ENCODE measurements around the gene LIN7B. TPM values are rescaled to one million over a fixed set of nuclear protein-coding genes. Genes with fewer than 3 reads are reported as not detected.
A peak's percentile ranks its signal among the peaks of the same experiment; 100 is the strongest.

Gene LIN7B
- total RNA-seq, 1 experiment from 2014 or later = 15.9 TPM

DNA sequence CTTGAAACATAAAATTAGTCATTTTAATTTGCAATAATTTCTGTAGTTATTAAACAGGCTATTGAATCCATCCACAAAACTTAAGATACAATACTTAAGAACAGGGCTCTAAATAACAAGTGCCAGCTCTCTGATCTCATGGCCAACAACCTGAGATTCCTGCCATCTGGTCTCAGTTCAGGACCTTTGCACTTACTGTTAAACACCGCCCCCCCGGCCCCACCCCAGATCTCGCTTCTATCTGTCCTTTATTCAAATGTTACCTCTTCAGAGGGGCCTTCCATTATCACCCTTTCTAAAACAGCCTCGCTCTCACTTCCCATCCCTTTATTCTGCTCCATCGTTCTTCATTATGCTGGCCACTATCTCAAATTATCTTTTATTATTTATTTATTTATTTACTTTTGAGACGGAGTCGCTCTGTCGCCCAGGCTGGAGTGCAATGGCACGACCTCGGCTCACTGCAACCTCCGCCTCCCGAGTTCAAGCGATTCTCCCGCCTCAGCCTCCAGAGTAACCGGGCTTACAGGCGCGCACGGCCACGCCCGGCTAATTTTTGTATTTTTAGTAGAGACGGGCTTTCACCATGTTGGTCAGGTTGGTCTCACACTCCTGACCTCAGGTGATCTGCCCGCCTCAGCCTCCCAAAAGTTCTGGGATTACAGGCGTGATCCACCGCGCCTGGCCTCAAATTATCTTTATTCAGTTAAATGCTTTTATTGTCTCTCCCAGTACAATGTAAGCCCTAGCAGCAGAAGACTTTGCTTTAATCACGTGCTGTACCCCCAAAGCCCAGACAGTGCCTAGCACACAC, 29.8 kb upstream of the LIN7B start:
- peak overlapping the region; percentile 81 for H3K4me3 ChIP-seq
- H3K9me3 ChIP-seq (replicated peaks) = no peaks in the 10 kb centered on the region
- H3K27me3 ChIP-seq (replicated peaks) = no peaks in the 10 kb centered on the region
- DNase-seq (ENCODE audit: low read depth in 1 of 2, low spot score in 2 of 2) = no peak
- H3K27ac ChIP-seq = peak overlapping the region; percentile 11; the same call in 1 of the 2 replicates
- H3K36me3 ChIP-seq = peaks cover 39% of the 10 kb centered on the region
- H3K4me1 ChIP-seq (replicated peaks) = peaks cover 15% of the 10 kb centered on the region

DNA sequence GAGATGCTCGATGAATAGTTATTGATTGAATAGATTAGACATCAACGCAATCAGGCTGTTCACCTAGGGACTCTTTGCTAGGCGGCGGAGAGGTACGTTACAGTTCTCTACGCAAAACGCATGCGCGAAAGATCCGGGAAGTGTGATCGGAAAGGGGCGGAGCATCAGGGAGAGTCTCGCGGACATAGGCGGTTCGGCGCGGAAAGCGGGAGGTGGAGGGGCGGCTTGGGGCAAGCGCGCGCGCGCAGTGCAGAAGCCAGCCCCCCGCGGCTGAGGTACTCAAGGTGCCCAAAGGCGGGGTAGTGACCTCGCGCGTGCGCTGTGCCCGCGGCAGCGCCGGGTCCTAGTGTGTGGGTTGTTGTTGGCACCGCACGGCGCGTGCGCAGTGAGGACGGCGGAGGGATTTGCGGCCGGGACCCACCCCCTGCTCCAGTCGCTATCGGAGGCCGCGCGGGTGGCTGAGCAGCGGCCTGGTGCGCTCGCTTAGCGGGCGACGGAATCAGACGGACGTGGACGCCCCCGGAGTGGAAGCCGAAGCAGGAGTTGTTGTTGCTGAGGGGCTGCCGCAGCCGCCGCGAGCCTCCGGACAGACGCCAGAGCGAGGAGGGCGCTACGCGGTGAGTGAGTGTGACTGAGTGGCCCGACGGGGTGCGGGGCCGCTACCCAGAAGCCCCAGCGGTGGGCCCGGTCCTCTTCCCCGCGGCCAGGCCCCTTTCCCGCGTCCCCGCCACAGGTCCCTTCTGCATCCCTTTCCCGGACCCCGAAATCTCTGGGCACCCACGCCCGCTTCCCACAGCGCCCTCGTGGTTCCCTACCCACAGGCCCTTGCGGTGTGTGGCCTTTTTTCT, 28.9 kb upstream of the LIN7B start, which contains the start of gene SNRNP70:
TSS of gene SNRNP70 (plus strand) at position 432 of the 848 bp plus-strand sequence. CDS start 964 bp downstream, outside the sequence.
- DNase-seq (ENCODE audit: low read depth in 1 of 2, low spot score in 2 of 2) = peak; percentile 99 to 100
- H3K27ac ChIP-seq = peak within 1 kb of the TSS; percentile 53
- peaks cover 45% of the 10 kb centered on the region for H3K36me3 ChIP-seq
- no peaks in the 10 kb centered on the region for H3K27me3 ChIP-seq (replicated peaks)
- no peaks in the 10 kb centered on the region for H3K9me3 ChIP-seq (replicated peaks)
- H3K4me1 ChIP-seq (replicated peaks) = peaks cover 15% of the 10 kb centered on the region
- H3K4me3 ChIP-seq = peak within 1 kb of the TSS; percentile 81

DNA sequence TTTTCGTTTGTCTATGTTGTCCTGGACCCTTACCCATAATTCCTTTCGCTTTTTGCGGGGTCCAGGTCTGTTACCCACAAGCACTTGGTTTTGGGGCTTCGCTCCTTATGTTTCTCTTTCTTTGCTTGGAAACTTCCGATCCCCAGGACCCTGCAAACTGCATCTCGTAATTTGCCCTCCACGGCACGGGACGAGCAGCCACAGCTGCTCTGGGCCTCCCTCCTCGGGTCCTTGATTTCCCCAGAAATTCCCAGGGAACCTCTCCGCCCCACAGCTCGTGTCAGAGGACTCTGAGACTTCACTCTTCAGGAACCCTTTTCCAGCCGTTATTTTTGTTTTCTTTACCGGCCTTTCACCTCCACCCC, 28.3 kb upstream of the LIN7B start:
- Histone ChIP-seq H3K4me3 (peak overlapping the region; percentile 81), H3K36me3 (peaks cover 51% of the 10 kb centered on the region), H3K4me1 (replicated peaks) (peaks cover 15% of the 10 kb centered on the region), H3K27ac (peak overlapping the region; percentile 53), H3K27me3 (replicated peaks) (no peaks in the 10 kb centered on the region), H3K9me3 (replicated peaks) (no peaks in the 10 kb centered on the region)
- no peak for DNase-seq (ENCODE audit: low read depth in 1 of 2, low spot score in 2 of 2)

DNA sequence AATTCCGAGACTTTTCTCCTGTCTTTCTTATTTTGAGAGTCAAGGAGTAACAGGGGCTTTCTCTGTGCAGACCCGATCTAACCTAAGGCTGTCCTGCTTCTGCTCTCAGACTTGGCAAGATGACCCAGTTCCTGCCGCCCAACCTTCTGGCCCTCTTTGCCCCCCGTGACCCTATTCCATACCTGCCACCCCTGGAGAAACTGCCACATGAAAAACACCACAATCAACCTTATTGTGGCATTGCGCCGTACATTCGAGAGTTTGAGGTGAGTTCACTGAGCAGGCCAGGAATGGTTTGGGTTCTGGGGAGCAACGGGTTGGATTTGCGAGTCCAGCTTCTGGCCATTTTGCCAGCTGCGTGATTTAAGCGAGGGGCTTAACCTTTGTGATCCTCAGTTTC, 27.9 kb upstream of the LIN7B start:
- no peak overlapping the region; the same call in 1 of the 2 replicates for H3K27ac ChIP-seq
- H3K4me3 ChIP-seq = peak overlapping the region; percentile 81
- no peaks in the 10 kb centered on the region for H3K27me3 ChIP-seq (replicated peaks)
- H3K36me3 ChIP-seq = peaks cover 56% of the 10 kb centered on the region
- no peaks in the 10 kb centered on the region for H3K9me3 ChIP-seq (replicated peaks)
- no peak for DNase-seq (ENCODE audit: low read depth in 1 of 2, low spot score in 2 of 2)
- H3K4me1 ChIP-seq (replicated peaks) = peaks cover 15% of the 10 kb centered on the region

DNA sequence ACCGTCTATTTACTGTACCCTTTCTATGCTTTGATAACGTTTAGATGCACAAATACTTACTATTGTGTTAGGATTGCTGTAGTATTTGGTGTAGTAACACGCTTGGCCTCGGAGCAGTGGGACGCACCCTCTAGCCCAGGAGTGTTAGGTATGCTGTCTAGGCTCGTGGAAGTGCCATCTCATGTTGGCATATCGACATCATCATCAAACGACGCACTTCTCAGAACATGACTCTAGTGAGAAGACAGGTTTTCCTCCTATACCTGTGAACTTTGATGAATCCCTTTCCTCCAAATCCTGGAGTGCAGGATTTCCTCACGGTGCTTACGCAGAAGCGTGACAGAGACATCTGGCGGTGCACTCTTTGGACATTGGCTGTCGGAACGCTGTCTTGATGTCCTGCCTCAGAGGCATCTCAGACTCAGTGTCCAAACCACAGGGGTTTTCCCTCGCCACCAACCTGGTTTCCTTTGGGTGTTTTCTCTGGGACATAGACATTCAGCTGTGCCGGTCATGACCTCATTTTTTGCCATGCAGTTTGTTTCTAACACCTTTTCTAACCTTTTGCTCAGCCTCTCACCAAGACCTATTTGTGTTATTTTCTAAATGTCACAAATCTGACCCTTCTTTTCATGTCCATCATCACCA, 22.7 kb upstream of the LIN7B start:
- H3K27me3 ChIP-seq (replicated peaks) = no peaks in the 10 kb centered on the region
- H3K27ac ChIP-seq = no peak overlapping the region
- DNase-seq (ENCODE audit: low read depth in 1 of 2, low spot score in 2 of 2) = no peak
- peaks cover 7% of the 10 kb centered on the region for H3K4me1 ChIP-seq (replicated peaks)
- no peaks in the 10 kb centered on the region for H3K9me3 ChIP-seq (replicated peaks)
- no peak overlapping the region for H3K4me3 ChIP-seq
- H3K36me3 ChIP-seq = peaks cover 94% of the 10 kb centered on the region

DNA sequence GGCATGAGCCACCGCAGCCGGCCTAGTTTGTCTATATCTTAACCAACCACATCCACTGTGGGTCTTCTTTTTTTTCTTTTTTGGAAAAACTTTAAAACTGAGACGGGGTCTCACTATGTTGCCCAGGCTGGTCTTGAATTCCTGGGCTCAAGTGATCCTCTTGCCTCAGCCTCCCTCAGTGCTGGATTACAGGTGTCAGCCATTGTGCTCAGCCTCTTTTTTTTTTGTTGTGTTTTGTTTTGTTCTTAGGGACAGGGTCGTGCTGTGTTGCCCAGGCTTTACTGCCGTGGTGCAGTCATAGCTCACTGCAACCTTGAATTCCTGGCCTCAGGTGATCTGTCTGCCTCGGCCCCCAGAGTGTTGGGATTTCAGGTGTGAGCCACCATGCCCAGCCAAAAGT, 21.5 kb upstream of the LIN7B start:
- no peak overlapping the region for H3K4me3 ChIP-seq
- H3K27me3 ChIP-seq (replicated peaks) = no peaks in the 10 kb centered on the region
- H3K27ac ChIP-seq = no peak overlapping the region
- no peak for DNase-seq (ENCODE audit: low read depth in 1 of 2, low spot score in 2 of 2)
- H3K36me3 ChIP-seq = peaks cover 94% of the 10 kb centered on the region
- no peaks in the 10 kb centered on the region for H3K4me1 ChIP-seq (replicated peaks)
- H3K9me3 ChIP-seq (replicated peaks) = no peaks in the 10 kb centered on the region

DNA sequence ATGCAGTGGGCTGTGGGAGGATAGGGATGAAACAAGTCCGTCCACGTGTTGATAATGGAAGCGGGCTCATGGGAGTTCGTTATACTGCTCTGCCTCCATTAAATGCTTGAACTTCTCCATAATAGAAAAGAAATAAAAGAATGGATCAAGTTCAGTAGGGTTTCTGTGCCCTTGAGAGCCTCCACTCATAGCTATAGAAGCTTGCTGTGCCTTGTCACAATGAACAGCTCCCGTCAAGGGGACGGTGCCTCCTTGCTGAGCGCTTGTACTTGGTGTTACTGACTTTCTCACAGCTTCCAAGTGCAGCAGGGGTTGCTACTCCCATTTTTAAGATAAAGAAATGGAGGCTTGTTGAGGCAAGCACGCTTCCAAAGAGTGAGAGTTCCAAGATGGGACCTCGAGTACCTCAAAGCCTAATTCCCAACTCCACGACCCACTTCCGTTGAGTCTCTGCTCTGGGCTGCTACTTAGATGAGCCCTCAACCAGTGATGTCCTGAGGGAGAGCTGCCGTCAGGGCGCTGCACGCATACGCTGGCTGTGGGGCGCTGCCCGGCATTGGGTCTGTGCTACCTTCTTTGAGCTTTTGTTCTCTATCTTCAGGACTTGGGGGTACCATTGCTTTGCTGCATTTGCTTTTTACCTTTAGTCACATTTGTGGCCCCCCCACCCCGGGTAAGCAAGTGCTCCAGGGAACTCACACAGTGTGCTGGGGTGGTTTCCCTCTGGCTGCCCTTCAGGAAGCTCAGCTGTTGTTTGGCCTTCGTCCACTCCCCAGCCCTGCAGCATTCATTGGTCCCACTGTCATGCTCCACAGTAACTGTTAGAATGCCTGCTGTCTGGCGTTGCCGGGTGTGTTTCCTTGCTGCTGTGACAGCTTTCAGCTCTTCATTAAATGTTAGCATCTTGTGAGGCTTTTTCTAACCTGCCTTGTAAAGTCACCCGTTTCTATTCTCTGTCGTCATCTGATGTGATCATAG, 19.4 kb upstream of the LIN7B start:
- DNase-seq (ENCODE audit: low read depth in 1 of 2, low spot score in 2 of 2) = no peak
- Histone ChIP-seq H3K9me3 (replicated peaks) (no peaks in the 10 kb centered on the region), H3K27ac (no peak overlapping the region), H3K4me3 (no peak overlapping the region), H3K4me1 (replicated peaks) (no peaks in the 10 kb centered on the region), H3K27me3 (replicated peaks) (no peaks in the 10 kb centered on the region), H3K36me3 (peaks cover 98% of the 10 kb centered on the region)

DNA sequence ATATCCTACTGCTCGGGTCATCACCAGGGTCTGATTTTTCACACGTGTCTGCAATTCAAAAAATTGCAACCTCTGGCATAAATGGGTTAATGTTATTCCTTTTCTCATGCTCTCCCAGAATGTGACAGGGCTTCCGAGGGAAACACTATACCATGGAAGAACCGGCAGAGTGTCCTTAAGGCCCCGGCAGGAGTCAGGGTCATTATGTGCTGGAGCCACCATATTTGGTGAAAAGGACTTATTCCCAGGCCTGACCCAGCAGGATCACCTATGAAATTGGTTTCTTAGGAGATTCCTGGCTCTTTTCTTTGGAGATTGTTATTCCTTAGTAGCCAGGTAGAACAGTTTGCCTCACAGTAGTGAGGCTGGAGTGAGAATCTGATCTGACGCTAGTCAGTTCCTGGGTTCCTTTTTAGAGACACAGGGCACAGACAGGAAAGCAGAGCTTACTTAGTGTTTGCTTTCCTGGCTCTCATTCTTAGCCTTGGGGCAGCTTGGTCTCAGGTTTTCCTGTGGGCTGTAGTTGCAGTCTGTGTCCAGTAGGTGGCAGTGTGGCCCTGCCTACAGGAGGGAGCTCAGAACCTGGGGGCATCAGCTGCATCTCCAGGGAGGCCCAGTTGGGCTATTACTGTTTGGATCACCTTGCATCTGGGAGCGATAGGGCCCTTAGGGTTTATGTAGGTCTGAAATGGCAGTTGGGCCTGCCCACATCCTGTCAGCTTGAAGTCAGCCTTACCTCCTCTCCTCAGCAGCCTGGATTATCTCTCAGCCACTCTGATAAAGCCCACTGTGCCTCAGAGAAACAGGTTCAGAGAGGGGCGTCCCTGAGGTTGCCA, 16.5 kb upstream of the LIN7B start:
- DNase-seq (ENCODE audit: low read depth in 1 of 2, low spot score in 2 of 2) = peak; percentile 75 to 76
- Histone ChIP-seq H3K27ac (no peak overlapping the region), H3K36me3 (peaks cover 91% of the 10 kb centered on the region)

DNA sequence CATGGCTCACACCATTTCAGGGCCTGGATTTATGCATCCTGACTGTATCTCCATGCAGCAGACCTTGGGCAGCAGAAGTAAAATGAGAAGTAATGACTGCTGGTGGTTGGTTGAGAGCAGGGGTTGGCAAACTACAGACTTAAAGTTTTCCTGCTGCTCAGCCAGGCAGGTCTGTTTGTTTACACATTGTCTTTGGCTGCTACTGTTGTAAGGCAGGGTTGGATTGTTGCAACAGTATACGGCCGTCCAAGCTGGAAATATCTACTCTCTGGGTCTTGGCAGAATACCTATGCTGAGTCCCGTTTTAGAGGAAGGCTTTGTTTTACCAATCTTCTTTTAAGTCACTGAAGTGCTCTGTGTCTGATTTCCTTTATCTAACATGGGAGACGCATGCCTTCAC, 15.4 kb upstream of the LIN7B start:
- no peaks in the 10 kb centered on the region for H3K27me3 ChIP-seq (replicated peaks)
- DNase-seq (ENCODE audit: low read depth in 1 of 2, low spot score in 2 of 2) = no peak
- H3K4me1 ChIP-seq (replicated peaks) = no peaks in the 10 kb centered on the region
- H3K27ac ChIP-seq = no peak overlapping the region
- H3K36me3 ChIP-seq = peaks cover 91% of the 10 kb centered on the region
- H3K4me3 ChIP-seq = no peak overlapping the region
- no peaks in the 10 kb centered on the region for H3K9me3 ChIP-seq (replicated peaks)

More for the DNA sequence above, 16.5 kb upstream of the LIN7B start:
- H3K9me3 ChIP-seq (replicated peaks) = no peaks in the 10 kb centered on the region
- no peak overlapping the region for H3K4me3 ChIP-seq
- no peaks in the 10 kb centered on the region for H3K4me1 ChIP-seq (replicated peaks)
- no peaks in the 10 kb centered on the region for H3K27me3 ChIP-seq (replicated peaks)

DNA sequence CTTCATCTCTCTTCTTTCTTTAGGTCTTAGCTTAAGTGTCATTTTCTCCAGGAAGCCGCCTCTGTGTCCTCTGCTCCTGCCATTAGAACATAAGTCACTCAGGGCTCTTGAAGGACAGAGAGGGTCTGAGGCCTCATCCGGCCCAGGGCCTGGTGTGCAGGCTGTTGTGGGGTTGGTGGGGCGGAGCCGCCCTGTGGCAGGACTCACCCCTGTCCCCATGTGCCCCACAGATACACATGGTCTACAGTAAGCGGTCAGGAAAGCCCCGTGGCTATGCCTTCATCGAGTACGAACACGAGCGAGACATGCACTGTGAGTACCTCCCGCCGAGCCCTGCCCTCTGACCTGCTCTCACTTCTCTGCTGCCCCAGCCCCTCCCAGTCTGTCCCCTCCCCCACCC, 13.0 kb upstream of the LIN7B start:
- H3K4me1 ChIP-seq (replicated peaks) = no peaks in the 10 kb centered on the region
- H3K27me3 ChIP-seq (replicated peaks) = no peaks in the 10 kb centered on the region
- no peak for DNase-seq (ENCODE audit: low read depth in 1 of 2, low spot score in 2 of 2)
- no peak overlapping the region for H3K27ac ChIP-seq
- H3K4me3 ChIP-seq = no peak overlapping the region
- H3K9me3 ChIP-seq (replicated peaks) = no peaks in the 10 kb centered on the region
- H3K36me3 ChIP-seq = peaks cover 91% of the 10 kb centered on the region

DNA sequence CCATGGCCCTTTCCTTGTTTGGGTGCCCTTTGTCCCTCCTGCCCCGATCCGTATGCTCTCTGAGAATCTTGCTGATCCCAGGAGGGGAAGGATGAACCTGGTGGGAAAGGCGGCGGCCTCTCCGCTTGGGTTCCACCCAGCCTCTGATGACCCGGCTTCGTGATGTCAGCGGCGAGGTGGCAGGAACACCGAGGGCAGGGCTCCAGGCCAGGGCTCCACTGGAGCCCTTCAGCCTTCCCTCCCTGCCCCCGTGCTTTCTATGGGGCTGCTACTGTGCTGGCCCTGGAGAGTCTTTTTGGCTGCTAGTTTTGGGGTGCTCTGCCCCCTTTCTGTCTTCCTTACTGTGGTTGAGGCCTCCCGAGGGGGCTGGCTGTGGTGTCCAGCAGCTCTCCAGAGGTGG, 11.9 kb upstream of the LIN7B start:
- H3K36me3 ChIP-seq = peaks cover 91% of the 10 kb centered on the region
- H3K4me3 ChIP-seq = no peak overlapping the region
- H3K27me3 ChIP-seq (replicated peaks) = no peaks in the 10 kb centered on the region
- no peaks in the 10 kb centered on the region for H3K9me3 ChIP-seq (replicated peaks)
- no peak for DNase-seq (ENCODE audit: low read depth in 1 of 2, low spot score in 2 of 2)
- H3K27ac ChIP-seq = no peak overlapping the region
- H3K4me1 ChIP-seq (replicated peaks) = no peaks in the 10 kb centered on the region

DNA sequence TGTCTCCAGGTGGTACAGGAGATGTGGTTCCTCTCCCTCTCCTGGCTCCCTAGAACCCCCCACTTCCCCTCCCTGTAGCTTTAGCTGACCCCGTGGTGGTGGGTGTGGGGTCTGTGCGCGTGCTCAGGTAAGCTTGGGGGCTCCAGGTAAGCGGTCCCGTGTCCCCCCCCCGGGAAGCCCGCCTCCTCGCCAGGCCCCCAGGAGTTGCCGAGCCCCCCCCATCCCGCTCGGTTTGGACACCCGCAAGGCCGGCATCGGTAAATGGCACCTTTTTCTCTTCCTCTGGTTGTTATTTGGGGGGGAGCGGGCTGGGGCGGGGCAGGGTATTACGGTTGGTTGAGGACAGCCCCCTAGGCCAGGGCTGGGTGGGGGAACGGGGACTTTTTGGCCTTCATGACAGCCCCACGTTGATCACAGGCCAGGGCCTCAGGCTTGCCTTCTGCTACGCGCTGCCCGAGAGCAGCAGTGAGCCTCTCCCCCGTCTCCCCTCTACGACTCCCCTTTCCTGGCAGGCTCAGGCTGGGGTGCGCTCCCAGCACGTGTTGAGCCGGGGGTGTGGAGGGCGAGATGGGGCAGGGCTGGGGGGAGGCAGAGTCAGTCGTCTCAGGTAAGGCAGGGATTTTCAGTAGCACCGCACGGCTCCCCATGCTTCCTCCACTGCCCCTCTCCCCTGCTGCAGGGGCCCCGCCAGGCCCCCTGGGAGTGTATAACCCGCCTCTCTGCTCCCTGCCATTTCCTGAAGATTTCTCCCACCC, 10.7 kb upstream of the LIN7B start:
- no peak for DNase-seq (ENCODE audit: low read depth in 1 of 2, low spot score in 2 of 2)
- Histone ChIP-seq H3K4me3 (no peak overlapping the region), H3K27ac (no peak overlapping the region), H3K36me3 (peaks cover 91% of the 10 kb centered on the region), H3K9me3 (replicated peaks) (no peaks in the 10 kb centered on the region), H3K27me3 (replicated peaks) (no peaks in the 10 kb centered on the region), H3K4me1 (replicated peaks) (no peaks in the 10 kb centered on the region)
